Suprapubic skin (tissue), 4 donors: ENCODE results near the gene RALGAPA2. TPM values are rescaled to one million over a fixed set of nuclear protein-coding genes. Genes with fewer than 3 reads are reported as not detected.

Experiments used
- DNase-seq, 2 donors: peaks; one replicate each; pipeline ENCODE4 v3.0.0-alpha.2; 2019; ENCODE audit warnings: low spot score in 2 of 2
- H3K27ac ChIP-seq: fragments of 200-600 bp; sonication (generic); one replicate; pipeline ENCODE4 v1.5.1; 2019
- H3K27me3 ChIP-seq: fragments of 200-600 bp; sonication (generic); one replicate; pipeline ENCODE4 v1.5.1; 2019
- H3K36me3 ChIP-seq: fragments of 200-600 bp; sonication (generic); one replicate; pipeline ENCODE4 v1.5.1; 2019
- H3K4me1 ChIP-seq: fragments of 200-600 bp; sonication (generic); one replicate; pipeline ENCODE4 v1.5.1; 2019
- H3K4me3 ChIP-seq: fragments of 200-600 bp; sonication (generic); one replicate; pipeline ENCODE4 v1.5.1; 2019; ENCODE audit warnings: mild to moderate bottlenecking
- H3K9me3 ChIP-seq: fragments of 200-600 bp; sonication (generic); one replicate; pipeline ENCODE4 v1.5.1; 2019
- CTCF ChIP-seq, 2 donors: fragments of 200-600 bp in 1 of 2; fragments of 450-650 bp in 1 of 2; sonication (generic) in 1 of 2; IDR thresholded peaks; one replicate each; pipeline ENCODE4 v1.5.1; 2016 to 2019; ENCODE audit warnings: antibody characterized with exemption in 2 of 2, mild to moderate bottlenecking in 1 of 2, moderate library complexity in 1 of 2
- EP300 ChIP-seq: sonication (generic); formaldehyde crosslinking; IDR thresholded peaks from one replicate; pipeline ENCODE4 v1.6.1; 2017; ENCODE audit warnings: antibody characterized with exemption
- POLR2A ChIP-seq, 2 donors: fragments of 450-650 bp; IDR thresholded peaks; one replicate each; pipeline ENCODE4 v1.6.1; 2017; ENCODE audit warnings: antibody characterized with exemption in 2 of 2, mild to moderate bottlenecking in 2 of 2, moderate library complexity in 2 of 2
- POLR2AphosphoS5 ChIP-seq, 3 donors: sonication (generic); formaldehyde crosslinking; IDR thresholded peaks; one replicate each; pipeline ENCODE4 v1.6.1; 2017; ENCODE audit warnings: antibody characterized with exemption in 3 of 3
- WGBS: methylation state at CpG from one replicate; pipeline ENCODE4 v1.1.5; 2018; 5-methylcytosine and 5-hydroxymethylcytosine counted together
- total RNA-seq, 4 donors: library from RNA; depleted of rRNA; stranded (reverse); fragments of >200 nt; gene quantifications; one replicate each; pipeline ENCODE4 v1.1.0, GENCODE V29; 2016

The RALGAPA2 gene
- total RNA-seq, 4 donors from 2014 or later = 51.9 to 97.8 (median 72.0) TPM

GRCh38 chr20:20630551-20630950 lies 81.9 kb downstream of the RALGAPA2 start:
- no peaks in the 10 kb centered on the region for H3K27me3 ChIP-seq
- H3K4me3 ChIP-seq = no peak overlapping the region
- H3K27ac ChIP-seq = no peak overlapping the region
- no peaks in the 10 kb centered on the region for H3K9me3 ChIP-seq
- peaks cover 42% of the 10 kb centered on the region for H3K36me3 ChIP-seq
- no peak for TF ChIP-seq POLR2AphosphoS5 (IDR thresholded peaks at IDR 0.05)
- no peak for DNase-seq
- no peaks in the 10 kb centered on the region for H3K4me1 ChIP-seq
- WGBS = 88% methylated on average over 4 of the region's 4 CpGs

DNA sequence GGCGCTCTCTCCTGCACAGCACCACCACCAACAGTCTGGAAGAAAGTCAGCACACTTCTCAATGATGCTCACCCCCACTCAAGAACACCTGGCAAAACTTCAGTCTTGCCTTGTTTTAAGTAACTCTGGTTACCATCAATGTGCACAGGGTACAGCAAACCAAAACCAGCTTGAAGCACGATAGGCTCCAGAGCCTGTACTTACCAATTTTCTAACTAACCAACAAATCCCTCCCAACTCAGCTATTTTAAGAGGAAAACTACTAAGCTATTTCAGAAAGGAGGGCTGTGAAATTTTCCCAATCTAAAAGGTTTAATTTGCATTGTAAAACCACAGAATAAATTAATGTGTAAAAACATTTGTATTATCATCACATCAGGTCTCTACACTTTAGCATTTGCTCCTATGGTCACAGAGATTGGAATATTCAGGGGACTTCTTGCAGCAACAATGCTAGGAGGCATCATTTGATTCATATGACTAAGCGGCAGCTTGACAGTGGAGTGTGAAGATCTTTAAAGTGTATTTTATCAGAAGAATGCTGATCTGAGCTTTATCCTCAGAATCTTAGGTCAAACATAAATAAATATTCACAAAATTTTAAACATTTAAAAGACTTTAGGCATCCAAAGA lies 82.8 kb downstream of the RALGAPA2 start:
- DNase-seq = no peak
- Histone ChIP-seq H3K4me1 (no peaks in the 10 kb centered on the region), H3K9me3 (no peaks in the 10 kb centered on the region), H3K27me3 (no peaks in the 10 kb centered on the region), H3K36me3 (peaks cover 37% of the 10 kb centered on the region), H3K27ac (no peak overlapping the region), H3K4me3 (no peak overlapping the region)
- WGBS = 97% methylated on average over 3 of the region's 3 CpGs
- no peak for TF ChIP-seq CTCF (IDR thresholded peaks at IDR 0.05)
- TF ChIP-seq POLR2A (IDR thresholded peaks at IDR 0.05) = no peak
- no peak for TF ChIP-seq EP300
- TF ChIP-seq POLR2AphosphoS5 (IDR thresholded peaks at IDR 0.05) = no peak

DNA sequence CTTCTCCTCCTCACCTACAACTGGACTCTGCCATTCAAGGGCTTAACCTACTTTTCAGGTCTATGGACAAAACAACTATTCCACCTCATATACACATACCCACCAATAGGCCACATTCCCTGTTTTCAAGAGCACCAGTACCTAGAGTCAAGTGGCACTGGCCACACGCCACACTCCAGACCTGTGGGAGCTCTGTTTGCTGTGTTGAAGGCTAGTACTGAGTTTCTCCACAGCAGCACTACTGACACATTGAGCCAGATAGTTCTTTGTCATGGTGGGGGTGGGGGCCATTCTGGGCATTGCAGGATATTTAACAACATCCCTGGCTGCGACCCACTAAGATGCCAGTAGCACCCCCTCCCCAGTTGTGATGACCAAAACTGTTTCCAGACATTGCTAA lies 84.1 kb downstream of the RALGAPA2 start:
- Histone ChIP-seq H3K4me3 (no peak overlapping the region), H3K9me3 (no peaks in the 10 kb centered on the region), H3K27ac (no peak overlapping the region), H3K36me3 (peaks cover 32% of the 10 kb centered on the region), H3K27me3 (no peaks in the 10 kb centered on the region), H3K4me1 (no peaks in the 10 kb centered on the region)
- WGBS = 92% methylated on average over 2 of the region's 2 CpGs
- TF ChIP-seq EP300 = no peak
- TF ChIP-seq CTCF (IDR thresholded peaks at IDR 0.05) = no peak
- TF ChIP-seq POLR2A (IDR thresholded peaks at IDR 0.05) = no peak
- no peak for TF ChIP-seq POLR2AphosphoS5 (IDR thresholded peaks at IDR 0.05)
- DNase-seq = no peak

DNA sequence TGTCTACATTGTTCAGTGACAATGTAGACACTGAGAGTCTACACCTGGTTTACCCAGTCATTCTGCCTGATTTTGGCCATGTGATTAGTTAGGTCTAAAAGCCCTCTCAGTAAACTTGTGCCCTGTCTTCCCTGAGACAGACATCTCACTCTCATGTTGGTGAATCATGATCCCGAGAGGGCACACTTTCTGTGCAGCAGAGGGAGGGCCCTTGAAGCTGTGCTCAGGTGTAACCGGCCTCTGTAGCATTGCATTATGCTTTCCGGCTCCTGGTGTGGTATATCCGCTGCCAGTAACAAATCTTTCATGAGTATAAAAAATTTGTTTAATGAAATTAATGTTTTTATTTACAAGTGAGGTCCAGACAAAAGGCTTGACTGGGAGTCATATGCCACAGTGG lies 85.0 kb downstream of the RALGAPA2 start:
- Histone ChIP-seq H3K9me3 (no peaks in the 10 kb centered on the region), H3K27ac (no peak overlapping the region), H3K4me1 (no peaks in the 10 kb centered on the region), H3K4me3 (no peak overlapping the region), H3K36me3 (peaks cover 32% of the 10 kb centered on the region), H3K27me3 (no peaks in the 10 kb centered on the region)
- 92% methylated on average over 4 of the region's 4 CpGs for WGBS
- no peak for DNase-seq
- TF ChIP-seq CTCF (IDR thresholded peaks at IDR 0.05) (no peak), EP300 (no peak), POLR2AphosphoS5 (IDR thresholded peaks at IDR 0.05) (no peak), POLR2A (IDR thresholded peaks at IDR 0.05) (no peak)

DNA sequence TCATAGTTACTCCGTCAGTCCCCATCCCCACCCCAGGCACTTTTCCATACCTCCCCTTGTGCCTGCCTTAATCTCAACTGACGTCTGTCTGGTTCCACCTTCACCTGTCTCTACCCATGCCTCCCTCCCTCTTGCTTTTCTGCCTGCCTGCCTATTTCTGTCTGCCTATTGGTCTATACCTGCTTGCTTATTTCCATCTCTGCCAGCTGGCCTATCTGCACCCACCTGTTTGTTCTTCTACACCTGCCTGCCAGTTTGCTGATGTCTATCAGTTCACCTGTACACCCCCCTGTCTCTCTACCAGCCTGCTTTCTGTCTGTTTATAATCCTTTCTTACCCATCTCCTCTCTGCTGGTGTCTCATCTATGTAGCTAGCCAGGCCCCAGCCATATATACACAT lies 87.5 kb downstream of the RALGAPA2 start:
- H3K9me3 ChIP-seq = no peaks in the 10 kb centered on the region
- WGBS = 91% methylated on average over 2 of the region's 2 CpGs
- TF ChIP-seq POLR2AphosphoS5 (IDR thresholded peaks at IDR 0.05) = no peak
- H3K4me1 ChIP-seq = no peaks in the 10 kb centered on the region
- no peak overlapping the region for H3K4me3 ChIP-seq
- no peak for DNase-seq
- peaks cover 27% of the 10 kb centered on the region for H3K36me3 ChIP-seq
- no peaks in the 10 kb centered on the region for H3K27me3 ChIP-seq
- H3K27ac ChIP-seq = no peak overlapping the region

DNA sequence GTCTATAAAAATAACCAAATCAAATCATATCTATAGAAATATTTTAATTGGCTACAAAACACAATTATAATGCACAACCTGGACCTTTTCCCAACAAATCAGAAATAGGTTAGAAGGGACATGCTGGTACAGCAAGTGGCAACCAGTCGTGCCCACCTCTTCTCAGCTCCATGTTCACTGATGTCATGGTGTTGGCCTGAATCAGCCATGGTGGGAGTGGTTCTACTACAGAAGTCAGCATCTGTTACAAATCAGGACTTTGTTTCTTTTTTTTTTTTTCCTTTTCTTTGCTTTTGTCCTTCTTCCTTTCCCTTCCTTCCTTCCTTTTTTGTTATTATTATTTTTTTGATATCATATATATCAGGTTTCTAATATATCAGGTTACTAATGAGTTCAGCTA lies 91.2 kb downstream of the RALGAPA2 start:
- no peaks in the 10 kb centered on the region for H3K9me3 ChIP-seq
- WGBS = 77% methylated on average over 1 of the region's 1 CpG

More for the DNA sequence above, 91.2 kb downstream of the RALGAPA2 start:
- Histone ChIP-seq H3K36me3 (peaks cover 7% of the 10 kb centered on the region), H3K27me3 (no peaks in the 10 kb centered on the region), H3K27ac (no peak overlapping the region), H3K4me1 (no peaks in the 10 kb centered on the region), H3K4me3 (no peak overlapping the region)
- TF ChIP-seq POLR2A (IDR thresholded peaks at IDR 0.05) (no peak), CTCF (IDR thresholded peaks at IDR 0.05) (no peak), POLR2AphosphoS5 (IDR thresholded peaks at IDR 0.05) (no peak), EP300 (no peak)
- DNase-seq = no peak
